Progenitor cell of endocrine pancreas (in vitro differentiated cells): Measurements from ENCODE around the gene OXLD1. TPM values are rescaled to one million over a fixed set of nuclear protein-coding genes. Genes with fewer than 3 reads are reported as not detected.

ENCODE experiments used
- DNase-seq: peaks from one replicate; pipeline ENCODE4 v3.0.0; 2021; ENCODE audit warnings: low spot score; ENCODE audit not compliant: unreplicated experiment
- H3K27ac Mint-ChIP-seq: 2 replicates; pipeline ENCODE4 v1.8.0; 2021; ENCODE audit warnings: mild to moderate bottlenecking, moderate library complexity, mixed read lengths
- H3K27me3 Mint-ChIP-seq: 2 replicates; pipeline ENCODE4 v1.8.0; 2021; ENCODE audit warnings: mixed read lengths
- H3K36me3 Mint-ChIP-seq: 2 replicates; pipeline ENCODE4 v1.8.0; 2022; ENCODE audit warnings: mixed read lengths; ENCODE audit not compliant: insufficient read depth
- H3K4me1 Mint-ChIP-seq: 2 replicates; pipeline ENCODE4 v1.8.0; 2021; ENCODE audit warnings: low read depth, mixed read lengths
- H3K4me3 Mint-ChIP-seq: 2 replicates; pipeline ENCODE4 v1.8.0; 2021; ENCODE audit warnings: low read depth, mild to moderate bottlenecking, moderate library complexity, mixed read lengths
- H3K9me3 Mint-ChIP-seq: 2 replicates; pipeline ENCODE4 v1.8.0; 2021; ENCODE audit warnings: low read depth, mixed read lengths
- total RNA-seq: library from RNA; stranded (reverse); gene quantifications from 2 replicates; pipeline ENCODE4 v1.2.1, GENCODE V29; 2021
- TF ChIP-seq, protein P1 (sequence below): fragments of 200-600 bp; sonication (generic); IDR thresholded peaks from one replicate; pipeline ENCODE4 v1.5.0; 2021; ENCODE audit warnings: antibody characterized with exemption, mild to moderate bottlenecking; ENCODE audit not compliant: unreplicated experiment

OXLD1 gene
- total RNA-seq, 1 donor from 2014 or later = 18.6 TPM

DNA sequence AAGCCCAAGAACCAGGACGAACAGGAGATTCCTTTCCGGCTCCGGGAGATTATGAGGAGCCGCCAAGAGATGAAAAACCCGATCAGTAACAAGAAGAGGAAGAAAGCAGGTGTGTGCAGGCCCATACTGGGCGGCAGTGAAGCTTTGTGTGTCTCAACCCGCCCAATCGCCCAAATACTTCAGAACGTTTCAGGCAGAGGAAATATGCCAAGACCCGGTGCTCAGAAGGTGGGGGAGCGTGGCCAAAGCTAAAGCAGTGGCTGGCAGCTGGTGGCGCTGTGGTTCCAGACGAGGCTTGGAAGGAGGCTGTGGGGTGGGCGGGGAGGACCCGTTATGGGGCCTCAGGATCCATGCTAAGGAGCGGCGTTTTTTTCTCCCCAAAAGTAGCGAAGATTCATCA lies 1.3 kb upstream of the OXLD1 start:
- TF ChIP-seq, protein P1, sequence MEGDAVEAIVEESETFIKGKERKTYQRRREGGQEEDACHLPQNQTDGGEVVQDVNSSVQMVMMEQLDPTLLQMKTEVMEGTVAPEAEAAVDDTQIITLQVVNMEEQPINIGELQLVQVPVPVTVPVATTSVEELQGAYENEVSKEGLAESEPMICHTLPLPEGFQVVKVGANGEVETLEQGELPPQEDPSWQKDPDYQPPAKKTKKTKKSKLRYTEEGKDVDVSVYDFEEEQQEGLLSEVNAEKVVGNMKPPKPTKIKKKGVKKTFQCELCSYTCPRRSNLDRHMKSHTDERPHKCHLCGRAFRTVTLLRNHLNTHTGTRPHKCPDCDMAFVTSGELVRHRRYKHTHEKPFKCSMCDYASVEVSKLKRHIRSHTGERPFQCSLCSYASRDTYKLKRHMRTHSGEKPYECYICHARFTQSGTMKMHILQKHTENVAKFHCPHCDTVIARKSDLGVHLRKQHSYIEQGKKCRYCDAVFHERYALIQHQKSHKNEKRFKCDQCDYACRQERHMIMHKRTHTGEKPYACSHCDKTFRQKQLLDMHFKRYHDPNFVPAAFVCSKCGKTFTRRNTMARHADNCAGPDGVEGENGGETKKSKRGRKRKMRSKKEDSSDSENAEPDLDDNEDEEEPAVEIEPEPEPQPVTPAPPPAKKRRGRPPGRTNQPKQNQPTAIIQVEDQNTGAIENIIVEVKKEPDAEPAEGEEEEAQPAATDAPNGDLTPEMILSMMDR = no peak
- H3K4me3 Mint-ChIP-seq = peak overlapping the region; percentile 96
- H3K9me3 Mint-ChIP-seq = no peaks in the 10 kb centered on the region
- peaks cover 10% of the 10 kb centered on the region for H3K36me3 Mint-ChIP-seq
- no peak for DNase-seq
- peaks cover 18% of the 10 kb centered on the region for H3K4me1 Mint-ChIP-seq
- H3K27ac Mint-ChIP-seq = peak overlapping the region; percentile 20
- no peaks in the 10 kb centered on the region for H3K27me3 Mint-ChIP-seq

DNA sequence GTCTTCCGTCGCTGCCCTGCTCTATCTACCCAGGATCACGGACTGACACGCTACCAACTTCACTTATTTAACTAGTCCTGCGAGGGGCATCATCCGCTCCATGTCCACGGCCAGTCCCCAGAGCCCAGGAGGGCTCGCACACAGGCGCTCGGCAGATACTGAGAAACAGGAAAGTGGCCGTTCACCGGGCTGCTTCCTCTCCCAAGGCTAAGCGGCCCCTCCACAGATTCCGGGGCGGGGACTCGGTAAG lies 388 bp downstream of the OXLD1 start:
- TF ChIP-seq, protein P1 = no peak

DNA sequence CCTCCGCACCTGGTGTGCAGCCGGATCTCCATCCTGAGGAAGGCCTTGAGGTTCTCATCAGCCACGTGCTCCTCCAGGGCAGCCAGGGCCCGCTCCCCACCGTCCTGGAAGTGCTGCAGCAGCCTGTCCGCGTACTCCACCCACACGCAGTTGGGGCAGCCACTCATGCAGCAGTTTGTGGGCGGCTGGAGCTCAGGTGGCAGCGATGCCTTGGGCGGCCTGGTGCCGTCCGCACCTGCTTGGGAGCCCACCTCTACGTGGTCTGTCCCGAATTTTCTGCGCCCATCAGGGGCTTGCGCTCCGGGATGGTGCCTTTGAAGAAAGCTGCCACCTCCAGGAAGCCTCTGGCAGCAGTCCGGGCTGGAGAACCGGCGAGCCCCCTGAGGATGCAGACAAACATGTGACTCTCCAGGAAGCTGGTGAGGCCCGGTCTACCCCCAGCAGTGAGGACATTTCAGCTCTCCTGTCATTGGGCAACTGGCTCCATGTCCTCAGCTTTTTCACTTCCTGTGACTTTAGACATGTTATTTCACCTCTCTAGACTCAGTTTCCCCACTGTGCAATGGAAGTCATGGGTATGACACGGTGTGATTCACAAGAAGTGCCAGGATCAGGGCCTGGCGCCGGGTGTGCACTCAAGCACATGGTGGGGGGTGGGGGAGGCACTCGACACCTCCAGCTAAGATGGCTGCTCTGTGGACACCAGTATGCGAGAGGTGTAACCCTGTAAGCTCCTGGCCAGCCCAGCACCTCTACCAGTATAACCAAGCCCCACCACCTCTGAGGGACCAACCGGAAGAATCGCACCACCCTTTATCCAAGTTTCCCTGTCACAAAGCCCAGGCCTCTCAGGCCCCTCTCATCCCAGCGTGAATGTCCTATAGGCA lies 957 bp downstream of the OXLD1 start:
- Mint-ChIP-seq H3K9me3 (no peaks in the 10 kb centered on the region), H3K36me3 (peaks cover 6% of the 10 kb centered on the region), H3K4me3 (peak overlapping the region; percentile 96), H3K4me1 (peaks cover 18% of the 10 kb centered on the region), H3K27ac (peak overlapping the region; percentile 96), H3K27me3 (no peaks in the 10 kb centered on the region)
- DNase-seq = no peak
- TF ChIP-seq, protein P1 = no peak

More for the DNA sequence above, 388 bp downstream of the OXLD1 start:
- no peak for DNase-seq
- H3K36me3 Mint-ChIP-seq = peaks cover 6% of the 10 kb centered on the region
- H3K4me3 Mint-ChIP-seq = peak overlapping the region; percentile 96
- H3K9me3 Mint-ChIP-seq = no peaks in the 10 kb centered on the region
- H3K27me3 Mint-ChIP-seq = no peaks in the 10 kb centered on the region
- H3K27ac Mint-ChIP-seq = peak overlapping the region; percentile 96
- H3K4me1 Mint-ChIP-seq = peaks cover 18% of the 10 kb centered on the region

DNA sequence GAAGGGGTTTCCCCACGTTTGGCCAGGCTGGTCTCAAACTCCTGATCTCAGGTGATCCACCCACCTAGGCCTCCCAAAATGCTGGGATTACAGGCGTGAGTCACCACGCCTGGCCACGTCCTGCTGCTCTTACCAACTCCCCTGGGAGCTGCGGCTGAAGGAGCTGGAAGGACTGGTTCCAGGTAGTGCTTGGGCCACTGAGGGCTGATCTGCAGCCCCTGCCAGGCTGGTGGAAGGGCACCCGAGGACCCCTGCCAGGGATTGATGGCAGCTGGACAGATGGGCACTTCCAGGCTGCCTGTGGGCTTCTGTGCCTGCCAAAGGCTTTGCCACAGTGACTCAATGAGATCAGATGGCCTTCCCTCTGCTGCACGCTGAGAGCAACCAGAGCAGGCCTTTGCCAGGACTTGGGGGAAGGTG lies 2.3 kb downstream of the OXLD1 start:
- no peak for DNase-seq
- Mint-ChIP-seq H3K27ac (no peak overlapping the region), H3K4me3 (peak overlapping the region; percentile 26), H3K4me1 (peaks cover 18% of the 10 kb centered on the region), H3K9me3 (no peaks in the 10 kb centered on the region), H3K27me3 (no peaks in the 10 kb centered on the region), H3K36me3 (peaks cover 5% of the 10 kb centered on the region)
- TF ChIP-seq, protein P1 = no peak

DNA sequence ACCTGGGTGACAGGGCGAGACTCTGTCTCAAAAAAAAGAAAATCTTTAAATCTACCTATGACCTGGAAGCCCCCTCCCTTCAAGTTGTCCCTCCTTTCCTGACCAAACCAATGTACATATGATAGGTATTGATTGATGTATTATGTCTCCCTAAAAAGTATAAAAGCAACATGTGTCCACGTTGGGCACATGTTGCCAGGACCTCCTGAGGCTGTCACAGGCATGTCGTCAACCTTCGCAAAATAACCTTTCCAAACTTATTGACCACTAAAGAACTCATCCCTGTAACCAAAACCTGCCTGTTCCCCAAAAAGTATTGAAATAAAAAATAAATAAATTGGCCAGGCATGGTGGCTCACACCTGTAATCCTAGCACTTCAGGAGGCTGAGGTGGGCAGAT lies 4.4 kb downstream of the OXLD1 start:
- no peak overlapping the region for H3K27ac Mint-ChIP-seq
- H3K9me3 Mint-ChIP-seq = no peaks in the 10 kb centered on the region
- no peaks in the 10 kb centered on the region for H3K27me3 Mint-ChIP-seq
- TF ChIP-seq, protein P1 = no peak
- no peak overlapping the region for H3K4me3 Mint-ChIP-seq
- H3K4me1 Mint-ChIP-seq = peaks cover 8% of the 10 kb centered on the region
- H3K36me3 Mint-ChIP-seq = no peaks in the 10 kb centered on the region
- DNase-seq = no peak
